COLO668 (cell line): ENCODE results near the gene PPM1E.
A peak's percentile ranks its signal among the peaks of the same experiment; 100 is the strongest.
"Not testable (repeated sequence)": the region's sequence is repeated elsewhere in the genome, so short reads cannot be mapped to it uniquely, and the experiment has no call there.

ENCODE experiments used
- DNase-seq: peaks from one replicate; lab custom pipeline; 2025; ENCODE audit not compliant: unreplicated experiment; lab: John Stamatoyannopoulos, UW

The PPM1E gene

DNA sequence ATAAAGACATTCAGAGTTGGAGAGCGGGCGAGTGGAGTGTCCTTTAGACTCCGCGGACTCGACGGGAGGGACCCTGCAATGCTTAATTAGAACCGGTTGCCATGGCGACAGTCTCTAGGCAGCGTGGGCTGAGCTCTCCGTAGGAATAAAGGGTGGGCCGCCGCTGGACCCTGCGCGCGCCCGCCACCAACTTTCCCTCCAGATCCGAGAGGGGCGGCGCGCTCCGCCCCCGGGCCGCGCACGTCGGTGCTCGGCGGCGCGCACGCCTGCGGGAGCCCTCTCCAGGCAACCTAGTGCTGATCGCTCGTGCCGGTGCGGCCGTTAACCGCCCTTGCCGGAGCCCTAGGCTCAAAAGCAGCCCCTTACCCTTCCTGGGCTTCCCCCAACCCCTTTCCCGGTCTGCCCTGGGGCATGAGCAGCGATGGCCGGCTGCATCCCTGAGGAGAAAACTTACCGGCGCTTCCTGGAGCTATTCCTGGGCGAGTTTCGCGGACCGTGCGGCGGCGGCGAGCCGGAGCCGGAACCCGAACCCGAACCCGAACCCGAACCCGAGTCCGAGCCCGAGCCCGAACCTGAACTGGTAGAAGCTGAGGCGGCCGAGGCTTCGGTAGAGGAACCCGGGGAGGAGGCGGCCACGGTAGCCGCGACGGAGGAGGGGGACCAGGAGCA lies at the start of gene PPM1E:
TSS of gene PPM1E (plus strand) at position 278 of the 669 bp plus-strand sequence.
- DNase-seq = peak; percentile 84

DNA sequence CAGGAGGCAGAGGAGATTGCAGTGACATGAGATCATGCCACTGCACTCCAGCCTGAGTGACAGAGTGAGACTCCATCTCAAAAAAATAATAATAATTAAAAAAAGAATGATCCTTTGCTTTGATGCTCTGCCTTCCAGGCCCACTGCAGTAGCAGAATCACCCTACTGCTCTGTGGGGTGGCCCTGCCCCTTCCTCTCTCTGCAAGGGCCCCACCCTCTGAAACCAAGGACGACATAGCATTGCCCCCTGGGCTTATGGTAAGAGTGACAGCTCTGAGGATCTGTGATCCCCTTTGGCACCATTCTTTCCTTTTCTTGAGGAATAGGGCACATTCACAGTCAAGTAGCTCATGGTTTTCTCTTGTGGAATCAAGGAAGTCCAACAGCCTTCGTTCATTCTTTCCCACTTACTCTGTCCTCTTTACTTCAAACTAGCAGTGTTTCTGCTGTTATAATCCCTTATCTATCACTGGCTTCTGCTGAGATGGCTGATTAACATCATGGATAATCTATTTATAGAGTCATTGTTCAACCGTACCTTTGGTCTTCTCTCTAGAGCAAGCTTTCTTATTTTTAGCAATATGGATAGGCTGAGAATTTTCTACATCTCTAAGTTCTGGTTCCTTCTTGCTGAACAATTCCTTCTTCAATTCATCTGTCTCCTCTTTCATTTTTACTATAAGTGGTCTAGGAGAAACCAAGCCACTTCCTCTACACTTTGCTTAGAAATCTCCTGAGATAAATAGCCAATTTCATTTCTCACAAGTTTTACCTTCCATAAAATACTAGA lies 49.1 kb upstream of the PPM1E start:
- no peak for DNase-seq

DNA sequence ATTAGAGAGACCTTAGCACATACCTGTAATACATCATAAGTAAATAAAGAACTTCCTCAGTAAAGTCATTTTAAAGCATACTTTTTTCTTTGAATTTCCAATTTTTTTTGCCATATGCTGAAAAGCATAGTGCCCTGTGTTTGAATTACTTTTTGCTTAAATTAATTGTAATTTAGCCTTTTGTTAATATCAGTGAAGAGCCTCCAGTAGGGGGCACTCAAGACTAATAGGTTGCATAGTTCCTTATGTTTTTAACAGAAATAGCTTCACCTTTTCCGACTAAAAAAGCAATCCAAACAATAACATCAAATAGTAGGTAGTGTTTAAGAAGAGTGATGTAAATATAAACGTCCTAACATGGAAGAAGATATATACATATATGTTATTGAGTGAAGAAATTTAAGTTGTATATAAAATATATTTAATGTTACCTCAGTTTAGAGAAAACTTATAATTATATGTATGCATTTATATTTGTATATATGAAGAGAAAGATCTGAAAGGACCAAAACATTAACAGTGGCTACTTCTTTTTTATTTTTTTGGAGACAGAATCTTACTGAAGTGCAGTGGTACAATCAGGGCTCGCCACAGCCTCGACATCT lies 44.6 kb upstream of the PPM1E start:
- DNase-seq = peak; percentile 21

DNA sequence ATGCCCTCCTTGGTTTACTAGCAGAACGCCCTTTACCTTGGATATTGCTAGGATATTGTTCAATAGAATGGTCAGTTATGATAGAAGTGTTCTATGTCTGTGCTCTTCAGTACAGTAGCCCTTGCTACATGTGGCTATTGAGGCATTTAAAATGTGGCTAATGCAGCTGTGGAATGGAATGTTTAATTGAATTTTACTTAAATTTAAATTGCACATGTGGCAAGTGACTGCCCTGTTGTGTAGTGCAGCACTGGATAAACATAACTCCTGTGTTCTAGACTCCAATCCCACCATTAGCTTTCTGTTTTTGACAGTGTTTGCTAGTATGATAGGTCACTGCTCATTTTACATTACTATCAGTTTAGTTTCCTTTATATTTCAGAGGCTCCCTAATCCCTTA lies 33.4 kb upstream of the PPM1E start:
- no peak for DNase-seq

DNA sequence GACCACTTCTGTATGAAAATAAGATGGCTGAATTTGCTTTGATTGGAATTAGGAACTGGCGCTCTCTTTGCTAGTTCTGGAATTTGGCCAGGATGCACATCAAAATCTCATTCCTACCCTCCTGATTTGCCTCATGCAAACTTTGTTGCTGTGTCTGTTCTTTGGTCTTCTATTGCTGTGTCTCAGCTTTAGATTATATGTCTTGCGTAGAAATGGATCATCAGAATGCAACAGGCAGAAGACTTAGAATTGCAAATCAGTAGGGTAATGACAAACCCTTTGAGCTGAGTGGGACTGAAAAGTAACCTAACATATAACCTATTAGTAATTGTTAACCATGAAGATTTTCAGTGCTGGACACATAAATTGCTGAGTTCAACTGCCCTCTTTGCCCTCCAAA lies 33.0 kb upstream of the PPM1E start:
- no peak for DNase-seq

DNA sequence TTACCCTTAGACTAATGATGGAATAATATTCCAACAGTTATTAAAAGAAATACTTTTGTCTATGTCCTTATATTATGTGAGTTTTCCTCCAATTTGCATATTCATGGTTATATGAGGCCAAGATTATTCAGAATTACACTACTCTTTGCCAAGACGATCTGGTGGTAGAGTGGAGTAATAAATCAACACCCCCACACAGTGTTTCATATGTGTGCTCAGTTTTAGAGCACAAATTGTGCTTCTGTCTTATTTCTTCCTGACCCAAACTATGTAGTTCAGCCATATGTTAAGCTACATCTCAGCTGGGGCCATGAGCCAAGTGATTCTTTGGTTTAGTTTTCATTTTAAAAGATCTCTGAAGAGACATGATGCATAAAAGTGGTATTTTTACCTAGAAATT lies 26.9 kb upstream of the PPM1E start:
- DNase-seq = no peak

DNA sequence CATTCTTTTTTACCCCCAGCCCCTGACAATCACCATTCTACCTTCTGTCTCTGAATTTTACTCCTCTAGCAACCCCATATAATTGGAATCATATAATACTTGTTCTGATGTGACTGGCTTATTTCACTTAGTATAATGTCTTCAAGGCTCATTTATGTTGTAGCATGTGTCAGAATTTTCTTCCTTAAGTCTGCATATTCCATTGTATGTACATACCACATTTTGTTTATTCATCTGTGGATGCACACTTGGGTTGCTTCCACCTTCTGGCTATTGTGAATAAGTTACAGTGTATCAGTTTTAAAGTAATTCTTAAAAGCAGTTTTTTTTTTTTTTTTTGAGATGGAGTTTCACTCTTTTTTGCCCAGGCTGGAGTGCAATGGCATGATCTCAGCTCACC lies 24.7 kb upstream of the PPM1E start:
- no peak for DNase-seq

DNA sequence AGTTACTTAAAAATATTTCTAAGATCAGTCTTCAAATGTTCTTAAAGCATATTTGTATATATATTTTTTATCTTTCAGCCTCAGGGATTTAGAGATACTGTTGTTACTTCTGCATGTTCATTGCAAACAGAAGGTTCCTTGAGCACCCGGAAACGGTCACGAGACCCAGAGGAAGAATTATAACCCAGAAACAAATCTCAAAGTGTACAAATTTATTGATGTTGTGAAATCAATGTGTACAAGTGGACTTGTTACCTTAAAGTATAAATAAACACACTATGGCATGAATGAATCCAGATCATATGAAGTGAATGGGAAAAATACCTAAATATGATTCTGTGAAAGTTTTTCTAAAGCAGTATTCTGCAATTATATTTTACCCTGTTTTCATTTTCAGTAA lies 21.6 kb upstream of the PPM1E start:
- no peak for DNase-seq

DNA sequence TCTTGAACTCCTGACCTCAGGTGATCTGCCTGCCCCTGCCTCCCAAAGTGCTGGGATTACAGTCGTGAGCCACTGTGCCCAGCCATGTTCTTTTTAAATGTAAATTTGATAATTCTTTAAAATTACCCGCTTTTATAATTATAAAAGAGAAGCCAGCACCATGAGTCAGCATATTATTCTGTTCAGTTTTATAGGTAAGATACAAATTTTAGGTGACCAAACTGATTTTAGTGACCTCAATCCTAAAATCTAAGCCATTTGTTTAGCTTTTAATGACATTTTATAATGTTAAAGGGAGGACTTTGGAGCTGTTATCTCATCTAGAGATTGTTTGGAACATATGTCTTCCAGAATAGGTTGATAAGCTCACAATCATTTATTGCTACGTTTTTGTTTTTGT lies 20.8 kb upstream of the PPM1E start:
- DNase-seq = no peak

DNA sequence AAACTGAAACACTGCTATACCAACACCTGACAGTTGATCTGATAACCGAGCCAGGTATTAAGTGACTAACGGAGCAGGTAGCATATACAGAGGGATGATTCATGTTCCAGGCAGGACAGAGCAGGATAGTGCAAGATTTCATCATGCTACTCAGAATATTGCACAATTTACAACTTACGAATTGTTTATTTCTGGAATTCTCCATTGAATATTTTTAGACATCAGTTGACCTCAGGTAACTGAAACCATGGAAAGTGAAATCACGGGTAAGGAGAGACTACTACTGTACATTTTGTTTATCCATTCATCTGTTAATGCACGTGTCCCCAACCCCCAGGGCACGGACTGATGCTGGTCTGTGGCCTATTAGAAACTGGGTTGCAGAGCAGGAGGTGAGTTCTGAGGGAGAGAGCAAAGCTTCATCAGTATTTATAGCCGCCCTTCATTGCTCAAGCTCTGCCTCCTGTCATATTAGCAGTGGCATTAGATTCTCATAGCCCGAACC lies 14.5 kb upstream of the PPM1E start:
- no peak for DNase-seq

DNA sequence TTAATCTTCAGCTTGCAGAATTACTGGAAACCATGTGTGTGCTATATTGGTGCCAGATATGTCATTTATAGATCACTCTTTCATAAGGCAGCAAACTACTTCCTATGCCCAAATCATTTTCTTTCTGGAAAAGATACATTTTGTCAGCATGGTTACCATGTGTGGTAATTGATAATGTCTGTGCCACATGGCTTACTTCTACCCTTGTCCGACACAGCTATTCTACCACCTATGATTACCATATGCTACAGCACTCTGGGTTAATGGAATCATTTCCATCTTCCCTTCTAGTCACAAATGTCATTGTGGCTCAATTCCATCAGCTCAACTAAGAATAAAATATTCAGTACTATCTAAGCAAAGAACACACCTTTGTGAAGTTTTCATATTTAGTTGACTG lies 8.0 kb upstream of the PPM1E start:
- no peak for DNase-seq

DNA sequence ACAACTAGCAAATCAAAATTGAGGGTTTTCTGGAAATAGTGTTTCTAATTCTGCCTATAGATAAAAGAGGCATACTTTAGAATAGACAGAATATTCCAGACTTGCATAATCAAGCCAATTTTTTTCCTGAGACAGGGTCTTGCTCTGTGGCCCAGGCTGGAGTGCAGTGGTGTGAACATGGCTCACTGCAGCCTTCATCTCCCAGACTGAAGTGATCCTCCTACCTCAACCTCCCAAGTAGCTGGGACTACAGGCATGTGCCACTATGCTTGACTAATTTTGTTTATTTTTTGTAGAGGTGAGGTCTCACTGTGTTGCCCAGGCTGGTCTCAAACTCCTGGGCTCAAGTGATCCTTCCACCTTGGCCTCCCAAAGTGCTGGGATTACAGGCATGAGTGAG lies 6.0 kb upstream of the PPM1E start:
- DNase-seq = not testable (repeated sequence)

DNA sequence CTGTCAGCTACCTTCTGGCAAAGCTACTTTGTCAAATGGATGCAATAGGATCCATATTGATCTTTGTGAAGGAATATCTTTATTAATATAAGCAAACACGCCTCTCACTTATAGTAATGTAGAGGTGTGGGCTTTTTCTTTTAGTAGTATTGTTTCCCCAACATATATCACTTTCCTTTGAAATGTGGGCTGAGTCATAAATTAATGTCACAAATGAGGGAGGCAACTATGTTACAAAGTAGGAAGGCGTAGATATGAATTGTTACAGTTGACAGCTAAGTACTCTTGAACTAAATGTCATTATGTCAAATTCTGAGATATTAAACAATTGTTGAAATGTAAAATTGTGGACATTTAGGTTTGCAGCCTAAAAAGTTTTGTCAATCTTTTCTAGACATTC lies 2.6 kb upstream of the PPM1E start:
- no peak for DNase-seq

DNA sequence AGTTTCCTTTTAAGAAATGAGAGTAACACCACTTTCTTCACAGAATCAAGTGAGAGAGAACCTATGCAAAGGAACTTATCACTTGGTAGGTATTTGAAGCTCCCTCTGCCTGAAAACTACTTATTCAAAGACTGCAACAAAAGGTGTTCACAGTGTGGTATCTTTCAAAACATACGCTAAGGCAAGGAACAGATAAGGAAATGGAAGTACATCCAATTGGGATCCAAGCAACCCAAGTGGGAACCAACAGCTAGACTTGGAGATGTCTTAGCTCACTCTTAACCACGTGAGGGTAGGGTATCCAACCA lies 431 bp upstream of the PPM1E start:
- DNase-seq = no peak

DNA sequence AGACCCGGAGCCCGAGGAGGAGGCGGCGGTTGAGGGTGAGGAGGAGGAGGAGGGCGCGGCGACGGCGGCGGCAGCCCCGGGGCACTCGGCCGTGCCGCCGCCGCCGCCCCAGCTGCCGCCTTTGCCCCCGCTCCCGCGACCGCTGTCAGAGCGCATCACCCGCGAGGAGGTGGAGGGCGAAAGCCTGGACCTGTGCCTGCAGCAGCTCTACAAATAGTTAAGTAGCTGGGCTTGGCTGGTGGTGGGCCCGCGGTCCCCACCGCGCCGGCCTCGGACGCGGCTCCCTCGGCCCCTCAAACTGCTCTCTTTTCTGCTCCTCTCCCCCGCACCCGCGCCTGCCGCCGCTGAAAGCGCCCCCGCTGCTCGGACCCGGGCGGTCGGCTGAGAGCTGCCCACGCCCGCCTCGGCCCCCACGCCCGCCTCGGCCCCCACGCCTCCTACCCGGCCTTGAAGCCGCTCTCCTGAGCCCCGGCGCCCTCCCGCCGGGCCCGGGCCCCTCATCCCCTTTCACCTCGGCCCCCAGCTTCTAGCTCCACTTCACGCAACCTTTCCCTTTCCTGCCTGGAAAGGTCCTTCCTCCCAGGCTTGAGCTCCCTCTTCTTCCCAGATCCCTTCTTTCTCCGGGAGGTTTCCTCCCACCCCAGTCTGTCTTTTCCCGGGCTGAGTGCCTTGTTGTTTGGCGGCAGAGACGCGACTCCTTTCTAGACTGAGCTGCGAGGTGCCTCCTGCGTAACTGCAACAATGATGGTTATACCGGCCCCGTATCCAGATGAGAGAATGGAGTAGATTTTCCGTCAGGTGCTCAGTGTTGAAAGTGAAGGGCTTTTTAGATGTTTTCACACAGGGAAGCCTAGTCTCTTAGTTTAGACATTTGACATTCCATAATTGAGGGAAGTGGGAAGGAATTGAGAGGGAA lies 850 bp downstream of the PPM1E start:
- DNase-seq = peak; percentile 37

DNA sequence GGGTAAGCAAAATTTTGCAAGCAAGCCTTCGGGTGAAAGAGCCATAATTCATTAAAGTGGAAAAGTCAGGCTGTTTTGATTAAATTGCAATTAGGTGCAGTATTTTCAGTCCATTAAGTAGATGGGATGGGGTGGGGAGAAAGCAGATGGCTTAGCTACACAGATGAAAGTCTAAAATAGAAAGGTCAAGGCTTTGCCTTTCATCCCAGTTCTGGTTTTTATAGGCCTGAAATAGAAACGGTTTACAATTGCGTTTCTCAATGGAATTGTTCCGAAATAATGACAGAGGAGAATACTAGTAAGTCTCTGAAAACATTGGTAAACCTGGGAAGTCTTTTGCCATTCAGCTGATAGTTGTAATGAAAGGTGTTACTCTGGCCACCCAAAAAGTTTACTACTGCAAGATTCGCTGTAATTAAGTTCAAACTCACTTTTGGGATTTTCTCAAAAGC lies 1.5 kb downstream of the PPM1E start:
- no peak for DNase-seq

DNA sequence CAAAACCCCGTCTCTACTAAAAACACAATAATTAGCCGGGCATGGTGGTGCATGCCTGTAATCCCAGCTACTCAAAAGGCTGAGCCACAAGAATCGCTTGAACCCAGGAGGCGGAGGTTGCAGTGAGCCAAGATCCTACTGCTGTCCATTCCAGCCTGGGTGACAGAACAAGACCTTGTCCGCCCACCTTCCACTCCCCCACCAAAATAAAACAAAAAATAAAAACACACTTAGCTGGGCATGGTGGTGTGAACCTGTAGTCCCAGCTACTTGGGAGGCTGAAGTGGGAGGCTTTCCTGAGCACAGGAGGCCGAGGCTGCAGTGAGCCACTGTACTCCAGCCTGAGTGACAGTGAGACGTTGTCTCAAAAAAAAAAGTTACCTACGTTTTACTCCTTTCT lies 3.2 kb downstream of the PPM1E start:
- no peak for DNase-seq

DNA sequence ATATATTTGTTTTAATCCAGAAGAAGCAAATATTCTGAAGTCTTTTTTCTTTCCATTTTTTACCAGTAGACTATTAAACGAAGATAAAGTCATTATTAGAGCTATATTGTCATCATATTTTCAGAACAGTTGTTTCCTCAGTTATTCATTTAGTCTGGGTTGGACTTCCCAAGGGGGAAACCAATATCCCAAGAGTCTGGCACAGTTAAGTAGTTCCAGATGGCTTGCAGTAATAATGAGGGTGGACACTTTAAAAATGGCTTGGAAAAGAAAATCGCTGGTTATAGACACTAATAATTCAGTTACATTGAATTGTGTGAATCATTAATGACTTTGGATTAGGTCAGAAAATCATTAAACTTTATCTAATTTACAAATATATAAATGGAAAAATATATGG lies 3.9 kb downstream of the PPM1E start:
- DNase-seq = no peak

DNA sequence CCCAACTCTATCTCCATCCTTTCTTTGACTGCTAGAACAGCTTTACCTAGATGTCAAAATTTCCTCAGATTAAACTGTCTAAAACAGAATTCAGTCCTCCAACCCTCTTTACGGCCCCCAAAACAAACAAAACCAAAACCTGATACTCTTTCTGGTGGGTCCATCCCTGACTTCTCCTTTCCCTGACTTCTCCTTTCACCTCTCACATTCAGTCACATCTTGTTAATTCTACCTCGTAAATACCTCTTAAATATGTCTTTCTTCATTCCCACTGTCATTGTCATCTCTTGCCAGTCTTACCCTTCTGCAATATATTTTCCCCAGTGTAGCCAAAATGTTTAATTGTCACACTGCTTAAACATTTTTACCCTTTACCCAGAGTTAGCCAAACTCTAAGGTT lies 4.6 kb downstream of the PPM1E start:
- DNase-seq = no peak

DNA sequence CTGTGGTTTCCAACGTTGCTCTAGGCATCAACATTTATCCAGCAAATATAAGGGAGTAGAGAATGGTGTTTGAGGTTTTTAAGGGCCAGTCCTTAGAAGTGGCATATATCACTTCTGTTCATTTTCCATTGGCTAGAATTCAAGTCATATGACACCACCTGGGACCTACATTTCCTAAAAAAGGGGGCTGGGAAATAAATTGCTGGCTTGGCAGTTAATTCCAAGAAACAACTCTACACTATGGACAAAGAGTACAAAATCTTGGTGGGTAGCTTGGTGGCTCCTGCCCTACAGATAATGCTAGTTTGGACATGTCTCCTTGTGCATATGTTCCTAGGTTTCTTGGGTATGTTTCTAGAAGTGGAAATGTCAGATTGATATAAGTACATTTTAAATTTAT lies 7.6 kb downstream of the PPM1E start:
- no peak for DNase-seq

DNA sequence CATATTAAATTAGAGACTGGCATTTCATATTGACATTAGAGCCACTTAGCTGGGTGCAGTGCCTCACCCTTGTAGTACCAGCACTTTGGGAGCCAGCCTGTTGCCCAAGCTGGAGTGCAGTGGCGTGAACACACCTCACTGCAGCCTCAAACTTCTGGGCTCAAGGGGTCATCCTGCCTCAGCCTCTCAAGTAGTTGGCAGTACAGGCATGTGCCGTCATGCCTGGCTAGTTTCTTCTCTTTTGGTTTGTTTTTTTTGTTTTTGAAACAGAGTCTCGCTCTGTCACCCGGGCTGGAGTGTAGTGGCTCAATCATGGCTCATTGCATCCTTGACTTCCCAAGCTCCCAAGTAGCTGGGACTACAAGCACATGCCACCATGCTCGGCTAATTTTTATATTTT lies 8.7 kb downstream of the PPM1E start:
- DNase-seq = peak; percentile 3
